Esophagus squamous epithelium (tissue), 5 donors: ENCODE data around the gene AMFR. TPM values are rescaled to one million over a fixed set of nuclear protein-coding genes. Genes with fewer than 3 reads are reported as not detected.

Experiments used
- DNase-seq: peaks from one replicate; lab custom pipeline; 2025; lab: John Stamatoyannopoulos, UW
- H3K27ac ChIP-seq, 4 donors: fragments of 200-600 bp; sonication (generic); one replicate each; pipeline ENCODE4 v1.5.1; 2016 to 2019; ENCODE audit warnings: mild to moderate bottlenecking in 1 of 4
- H3K27me3 ChIP-seq, 4 donors: fragments of 200-600 bp; sonication (generic); 1 replicate in 3 of 4; 2 replicates in 1 of 4; pipeline versions ENCODE4 v1.5.1 to v1.6.0; 2017 to 2021; ENCODE audit warnings: antibody characterized with exemption in 1 of 4
- H3K36me3 ChIP-seq, 3 donors: fragments of 200-600 bp; sonication (generic); one replicate each; pipeline ENCODE4 v1.5.1; 2016 to 2019
- H3K4me1 ChIP-seq, 3 donors: fragments of 200-600 bp; sonication (generic); one replicate each; pipeline ENCODE4 v1.5.1; 2017 to 2019
- H3K4me3 ChIP-seq, 4 donors: fragments of 200-600 bp; sonication (generic); 1 replicate in 3 of 4; 2 replicates in 1 of 4; pipeline ENCODE4 v1.5.1; 2016 to 2019; ENCODE audit warnings: mild to moderate bottlenecking in 2 of 4, moderate library complexity in 1 of 4
- H3K9me3 ChIP-seq, 3 donors: fragments of 200-600 bp; sonication (generic); one replicate each; pipeline ENCODE4 v1.5.1; 2016 to 2019
- POLR2A ChIP-seq, 4 donors: fragments of 450-650 bp; IDR thresholded peaks; one replicate each; pipeline ENCODE4 v1.6.1; 2017; ENCODE audit warnings: antibody characterized with exemption in 4 of 4, mild to moderate bottlenecking in 4 of 4, moderate library complexity in 3 of 4
- WGBS, 2 donors: methylation state at CpG; one replicate each; pipeline ENCODE4 v1.1.5; 2018; 5-methylcytosine and 5-hydroxymethylcytosine counted together
- intact Hi-C: fragments of 100-400 bp; cut with DNase I; formaldehyde crosslinking; loops from one replicate; pipeline ENCODE4 v1.15.0; 2022
- total RNA-seq, 4 donors: library from RNA; depleted of rRNA; stranded (reverse); fragments of >200 nt; gene quantifications; one replicate each; pipeline ENCODE4 v1.1.0, GENCODE V29; 2016
- TF ChIP-seq, protein P1 (sequence below), 6 experiments: fragments of 450-650 bp in 4 of 6; fragments of 200-600 bp in 2 of 6; sonication (generic) in 2 of 6; IDR thresholded peaks; one replicate each; pipeline ENCODE4 v1.5.1; 2016 to 2019; ENCODE audit warnings: antibody characterized with exemption in 6 of 6, mild to moderate bottlenecking in 4 of 6, moderate library complexity in 4 of 6
- donor health status: DM: yes; HTN: yes; CAD: no.

The AMFR gene
- total RNA-seq, 4 donors from 2014 or later: 69.9 to 133 (median 111) TPM

DNA sequence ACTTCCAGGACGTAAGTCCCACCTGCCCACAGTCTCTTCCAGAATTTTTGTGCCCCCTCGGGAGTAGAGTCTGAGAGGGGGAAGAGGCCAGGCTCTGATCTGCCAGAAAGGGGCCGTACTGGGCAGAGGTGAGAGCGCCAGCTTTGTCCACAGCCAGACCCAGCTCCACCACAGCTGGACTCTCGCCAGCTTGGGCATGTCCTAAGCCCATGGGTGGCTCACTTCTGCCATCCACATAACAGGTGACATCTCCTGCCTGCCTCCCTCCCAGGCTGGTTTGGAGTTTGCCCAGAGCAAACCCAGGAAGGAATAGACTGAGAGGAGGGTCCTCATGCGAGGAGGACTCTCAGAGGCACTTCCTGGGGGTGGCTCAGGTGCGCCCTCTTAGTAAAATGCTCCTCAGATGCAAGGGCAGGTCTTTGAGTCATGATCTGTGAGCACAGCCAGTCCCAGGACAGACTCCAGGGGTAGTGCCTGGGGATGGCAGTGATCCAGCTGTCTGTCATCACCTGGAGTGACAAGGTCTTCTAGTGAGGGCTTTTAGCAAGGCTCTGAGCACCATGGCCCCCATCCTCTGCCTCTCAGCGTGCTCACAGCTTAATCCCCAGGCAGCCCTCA, 89.2 kb downstream of the AMFR start:
- Histone ChIP-seq H3K27ac (peak overlapping the region in 2 of 4 donors; percentile 74 to 76), H3K27me3 (no peaks in the 10 kb centered on the region), H3K36me3 (no peaks in the 10 kb centered on the region), H3K4me1 (peaks cover 36 to 64% (median 37%) of the 10 kb centered on the region in 3 donors), H3K9me3 (no peaks in the 10 kb centered on the region), H3K4me3 (no peak overlapping the region)
- DNase-seq: no peak
- no peak for TF ChIP-seq POLR2A (IDR thresholded peaks at IDR 0.05)
- TF ChIP-seq, protein P1, sequence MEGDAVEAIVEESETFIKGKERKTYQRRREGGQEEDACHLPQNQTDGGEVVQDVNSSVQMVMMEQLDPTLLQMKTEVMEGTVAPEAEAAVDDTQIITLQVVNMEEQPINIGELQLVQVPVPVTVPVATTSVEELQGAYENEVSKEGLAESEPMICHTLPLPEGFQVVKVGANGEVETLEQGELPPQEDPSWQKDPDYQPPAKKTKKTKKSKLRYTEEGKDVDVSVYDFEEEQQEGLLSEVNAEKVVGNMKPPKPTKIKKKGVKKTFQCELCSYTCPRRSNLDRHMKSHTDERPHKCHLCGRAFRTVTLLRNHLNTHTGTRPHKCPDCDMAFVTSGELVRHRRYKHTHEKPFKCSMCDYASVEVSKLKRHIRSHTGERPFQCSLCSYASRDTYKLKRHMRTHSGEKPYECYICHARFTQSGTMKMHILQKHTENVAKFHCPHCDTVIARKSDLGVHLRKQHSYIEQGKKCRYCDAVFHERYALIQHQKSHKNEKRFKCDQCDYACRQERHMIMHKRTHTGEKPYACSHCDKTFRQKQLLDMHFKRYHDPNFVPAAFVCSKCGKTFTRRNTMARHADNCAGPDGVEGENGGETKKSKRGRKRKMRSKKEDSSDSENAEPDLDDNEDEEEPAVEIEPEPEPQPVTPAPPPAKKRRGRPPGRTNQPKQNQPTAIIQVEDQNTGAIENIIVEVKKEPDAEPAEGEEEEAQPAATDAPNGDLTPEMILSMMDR (IDR thresholded peaks at IDR 0.05): no peak
- intact Hi-C loops: no loop called here
- WGBS, 2 donors: 63% methylated on average over 5 of the region's 8 CpGs; no CpG with 5 or more reads in 1 of the 2 donors

DNA sequence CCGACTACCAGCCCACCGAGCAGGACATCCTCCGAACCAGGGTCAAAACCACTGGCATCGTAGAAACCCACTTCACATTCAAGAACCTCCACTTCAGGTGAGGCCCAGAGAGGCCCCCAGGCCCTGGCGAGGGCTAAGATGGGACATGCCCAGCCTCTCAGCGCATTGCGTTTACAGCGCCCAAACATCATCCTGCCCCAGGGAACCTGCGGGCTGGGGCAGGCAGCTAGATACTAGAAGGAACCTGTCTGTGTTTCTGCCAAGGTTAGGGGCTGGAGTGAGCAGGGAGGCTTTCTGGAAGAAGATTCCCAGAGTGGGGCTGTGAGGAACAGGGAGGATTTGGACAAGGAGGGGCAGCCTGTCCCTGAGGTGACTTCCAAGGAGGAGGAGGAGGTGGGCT, 90.6 kb downstream of the AMFR start:
- intact Hi-C loops: no loop called here
- Histone ChIP-seq H3K9me3 (no peaks in the 10 kb centered on the region), H3K27ac (peak overlapping the region; percentile 43 to 76 (median 62)), H3K4me3 (no peak overlapping the region), H3K36me3 (no peaks in the 10 kb centered on the region), H3K4me1 (peaks cover 36 to 60% (median 37%) of the 10 kb centered on the region in 3 donors), H3K27me3 (no peaks in the 10 kb centered on the region)
- DNase-seq: no peak
- 27 to 82% methylated on average over 4 of the region's 9 CpGs for WGBS, 2 donors
- no peak for TF ChIP-seq POLR2A (IDR thresholded peaks at IDR 0.05)
- TF ChIP-seq, protein P1 (IDR thresholded peaks at IDR 0.05): no peak

DNA sequence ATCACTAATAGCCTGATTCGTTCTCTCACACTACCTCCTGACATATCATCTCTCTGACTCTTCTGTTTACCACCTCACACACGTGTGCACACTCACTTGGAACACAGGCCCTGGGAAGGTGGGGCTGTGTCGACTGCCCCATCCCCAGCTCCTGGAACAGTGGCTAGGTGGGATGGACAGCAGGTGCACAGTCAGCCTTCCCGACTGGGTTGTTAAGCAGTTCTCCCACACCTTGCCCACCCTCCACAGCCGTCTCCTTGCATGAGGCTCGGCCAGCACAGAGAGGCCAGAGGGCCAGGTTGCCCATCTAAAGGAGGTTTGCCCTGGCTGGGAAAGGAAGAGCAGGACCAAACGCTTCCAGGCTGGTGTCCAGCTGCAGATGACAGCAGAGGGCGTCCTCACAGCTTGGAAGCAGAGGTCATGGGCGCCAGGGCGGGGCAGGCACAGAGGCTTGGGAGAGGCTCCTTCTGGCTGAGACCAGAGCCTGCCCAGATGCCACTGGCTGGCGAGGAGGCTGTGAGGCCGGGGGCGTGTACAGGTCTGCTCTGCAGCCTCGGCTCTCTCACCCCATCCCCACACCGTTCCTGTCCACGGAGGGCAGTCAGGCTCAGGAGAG, 92.8 kb downstream of the AMFR start:
- no peaks in the 10 kb centered on the region for H3K36me3 ChIP-seq
- H3K4me3 ChIP-seq: no peak overlapping the region
- no peak overlapping the region for H3K27ac ChIP-seq
- H3K9me3 ChIP-seq: no peaks in the 10 kb centered on the region
- 66 to 76% methylated on average over 8 to 9 of the region's 16 CpGs for WGBS, 2 donors
- no peaks in the 10 kb centered on the region for H3K27me3 ChIP-seq
- intact Hi-C loops: no loop called here
- no peak for TF ChIP-seq POLR2A (IDR thresholded peaks at IDR 0.05)
- TF ChIP-seq, protein P1 (IDR thresholded peaks at IDR 0.05): peak in 4 of 6 experiments; percentile 12 to 38 (median 31)
- peaks cover 36 to 56% (median 37%) of the 10 kb centered on the region in 3 donors for H3K4me1 ChIP-seq
- no peak for DNase-seq

DNA sequence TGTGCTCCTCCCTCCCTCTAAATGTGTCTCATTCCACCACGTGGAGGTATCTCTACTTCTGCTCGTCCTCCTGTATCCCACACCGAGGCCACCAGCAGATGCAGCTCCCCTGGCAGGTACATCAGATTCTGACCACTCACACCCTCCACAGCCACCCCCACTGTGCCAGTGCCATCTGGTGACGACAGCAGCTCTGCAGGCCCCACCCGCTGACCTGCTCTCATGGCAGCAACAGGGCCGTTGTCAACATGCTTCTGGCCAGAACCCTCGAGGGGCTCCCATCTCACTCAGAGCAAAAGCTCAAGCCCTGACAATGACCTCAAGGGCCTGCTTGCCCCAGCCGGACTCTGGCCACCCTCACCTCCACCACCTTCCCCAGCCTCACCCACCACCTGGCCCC, 93.4 kb downstream of the AMFR start:
- Histone ChIP-seq H3K4me3 (no peak overlapping the region), H3K27me3 (no peaks in the 10 kb centered on the region), H3K36me3 (no peaks in the 10 kb centered on the region), H3K4me1 (peaks cover 33 to 54% (median 36%) of the 10 kb centered on the region in 3 donors), H3K27ac (no peak overlapping the region), H3K9me3 (no peaks in the 10 kb centered on the region)
- DNase-seq: no peak
- no peak for TF ChIP-seq POLR2A (IDR thresholded peaks at IDR 0.05)
- TF ChIP-seq, protein P1 (IDR thresholded peaks at IDR 0.05): no peak
- intact Hi-C loops: no loop called here
- 75 to 82% methylated on average over 3 to 8 of the region's 8 CpGs for WGBS, 2 donors

DNA sequence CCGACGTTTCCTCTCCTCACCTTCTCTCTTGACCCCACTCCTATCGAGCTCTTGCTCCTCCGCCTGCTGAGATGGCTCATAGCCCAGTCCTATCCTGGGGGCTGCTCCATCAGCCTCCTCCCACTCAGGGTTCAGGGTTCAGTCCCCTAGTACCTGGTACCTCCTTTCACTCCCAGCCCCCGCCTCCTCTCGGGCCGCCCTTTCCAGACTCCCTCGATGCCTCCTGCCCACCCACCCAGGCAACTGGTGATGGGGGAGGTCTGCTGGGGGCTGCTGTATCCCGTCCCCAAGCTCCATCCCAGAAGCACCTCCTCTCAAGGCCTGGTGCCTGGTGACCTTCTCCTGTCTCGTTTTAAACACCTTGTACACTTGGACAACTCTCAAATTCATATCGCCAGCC, 93.9 kb downstream of the AMFR start:
- Histone ChIP-seq H3K4me3 (no peak overlapping the region), H3K27ac (no peak overlapping the region), H3K27me3 (no peaks in the 10 kb centered on the region), H3K9me3 (no peaks in the 10 kb centered on the region), H3K4me1 (peaks cover 29 to 49% (median 31%) of the 10 kb centered on the region in 3 donors), H3K36me3 (no peaks in the 10 kb centered on the region)
- intact Hi-C loops: no loop called here
- TF ChIP-seq, protein P1 (IDR thresholded peaks at IDR 0.05): no peak
- no peak for TF ChIP-seq POLR2A (IDR thresholded peaks at IDR 0.05)
- no peak for DNase-seq
- WGBS, 2 donors: 78 to 85% methylated on average over 9 to 11 of the region's 11 CpGs
